SK-N-SH treated with all-trans-retinoic acid at 6 μM for 48 hours (cell line): ENCODE data around the gene PCDHB14.

Experiments used
- ATAC-seq: fragments of 200-7000 bp; cut with Tn5 transposase; 3 replicates; pipeline ENCODE4 v1.9.1; 2020; ENCODE audit warnings: mild to moderate bottlenecking, moderate library complexity
- BACH2 ChIP-seq: fragments of 250-450 bp; sonication (Bioruptor Pico); IDR thresholded peaks from 2 replicates; pipeline ENCODE4 v1.9.0; 2021; ENCODE audit warnings: mild to moderate bottlenecking, borderline replicate concordance
- CREB5 ChIP-seq: fragments of 250-450 bp; sonication (Bioruptor Pico); IDR thresholded peaks from 2 replicates; pipeline ENCODE4 v1.5.1; 2020; ENCODE audit warnings: low read depth, mild to moderate bottlenecking, moderate library complexity
- SNAI2 ChIP-seq: fragments of 250-450 bp; sonication (Bioruptor Pico); IDR thresholded peaks from 2 replicates; pipeline ENCODE4 v1.5.0; 2020; ENCODE audit warnings: mild to moderate bottlenecking, moderate library complexity
- TOX ChIP-seq: fragments of 250-450 bp; sonication (Bioruptor Pico); IDR thresholded peaks from 2 replicates; pipeline ENCODE4 v1.8.0; 2021; ENCODE audit warnings: mild to moderate bottlenecking, moderate library complexity, borderline replicate concordance
- TF ChIP-seq, protein P1 (sequence below): fragments of 250-450 bp; sonication (Bioruptor Pico); IDR thresholded peaks from 2 replicates; pipeline ENCODE4 v1.8.0; 2021; ENCODE audit warnings: low read depth, mild to moderate bottlenecking, moderate library complexity, borderline replicate concordance

PCDHB14 gene

GRCh38 chr5:141269195-141269594, 46.1 kb downstream of the PCDHB14 start (continued):
- no peak for TF ChIP-seq CREB5
- no peak for TF ChIP-seq SNAI2 (CRISPR knock-in tag)
- no peak for TF ChIP-seq BACH2 (CRISPR knock-in tag)

DNA sequence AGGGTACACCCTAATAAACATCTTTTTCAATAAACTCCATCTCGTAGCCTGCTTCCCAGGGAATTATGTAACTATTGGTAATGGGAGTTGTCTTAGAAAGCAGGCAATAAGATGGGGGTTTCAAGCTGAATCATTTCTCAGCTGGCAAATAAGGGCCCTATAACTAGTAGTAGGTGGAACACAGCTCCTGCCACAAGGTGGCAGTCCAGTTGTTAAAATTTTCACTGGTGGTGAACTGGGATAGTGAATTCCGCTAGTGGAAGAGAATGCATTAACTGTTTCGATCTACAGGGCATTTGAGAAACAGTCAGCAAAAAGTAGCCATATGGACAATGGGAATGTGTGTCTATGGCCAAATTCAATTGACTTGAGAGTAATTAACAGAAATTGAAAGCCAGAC, 49.8 kb downstream of the PCDHB14 start:
- ATAC-seq = no peak
- TF ChIP-seq TOX (CRISPR knock-in tag) = no peak
- TF ChIP-seq, protein P1, sequence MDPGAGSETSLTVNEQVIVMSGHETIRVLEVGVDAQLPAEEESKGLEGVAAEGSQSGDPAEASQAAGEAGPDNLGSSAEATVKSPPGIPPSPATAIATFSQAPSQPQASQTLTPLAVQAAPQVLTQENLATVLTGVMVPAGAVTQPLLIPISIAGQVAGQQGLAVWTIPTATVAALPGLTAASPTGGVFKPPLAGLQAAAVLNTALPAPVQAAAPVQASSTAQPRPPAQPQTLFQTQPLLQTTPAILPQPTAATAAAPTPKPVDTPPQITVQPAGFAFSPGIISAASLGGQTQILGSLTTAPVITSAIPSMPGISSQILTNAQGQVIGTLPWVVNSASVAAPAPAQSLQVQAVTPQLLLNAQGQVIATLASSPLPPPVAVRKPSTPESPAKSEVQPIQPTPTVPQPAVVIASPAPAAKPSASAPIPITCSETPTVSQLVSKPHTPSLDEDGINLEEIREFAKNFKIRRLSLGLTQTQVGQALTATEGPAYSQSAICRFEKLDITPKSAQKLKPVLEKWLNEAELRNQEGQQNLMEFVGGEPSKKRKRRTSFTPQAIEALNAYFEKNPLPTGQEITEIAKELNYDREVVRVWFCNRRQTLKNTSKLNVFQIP (CRISPR knock-in tag) = no peak
